DMS153 treated with DMSO at 0.1 percent for 48 hours (cell line): ENCODE measurements around the gene MED12L.
"Not testable (repeated sequence)": the region's sequence is repeated elsewhere in the genome, so short reads cannot be mapped to it uniquely, and the experiment has no call there.

Experiments used
- DNase-seq: peaks from one replicate; lab custom pipeline; 2025; ENCODE audit not compliant: unreplicated experiment; lab: John Stamatoyannopoulos, UW

MED12L gene

GRCh38 chr3:151236316-151236715, 150.9 kb downstream of the MED12L start:
- no peak for DNase-seq

DNA sequence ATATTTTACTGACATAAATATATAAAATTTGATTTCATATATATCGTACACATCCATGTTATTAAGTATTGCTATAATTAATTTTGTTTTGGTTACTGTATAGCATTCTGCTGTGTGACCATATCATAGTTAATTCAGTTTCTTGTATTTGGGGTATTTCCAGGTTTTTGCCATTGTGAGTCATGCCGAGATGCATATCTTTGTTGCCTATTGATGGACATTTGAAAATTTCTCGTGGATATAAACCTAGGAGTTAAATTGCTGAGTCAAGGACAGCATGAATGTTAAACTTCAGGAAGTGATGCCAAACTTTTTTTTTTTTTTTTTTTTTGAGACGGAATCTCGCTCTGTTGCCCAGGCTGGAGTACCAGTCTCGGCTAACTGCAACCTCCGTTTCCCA, 151.3 kb downstream of the MED12L start:
- no peak for DNase-seq

GRCh38 chr3:151242006-151242405, 156.5 kb downstream of the MED12L start:
- not testable (repeated sequence) for DNase-seq

DNA sequence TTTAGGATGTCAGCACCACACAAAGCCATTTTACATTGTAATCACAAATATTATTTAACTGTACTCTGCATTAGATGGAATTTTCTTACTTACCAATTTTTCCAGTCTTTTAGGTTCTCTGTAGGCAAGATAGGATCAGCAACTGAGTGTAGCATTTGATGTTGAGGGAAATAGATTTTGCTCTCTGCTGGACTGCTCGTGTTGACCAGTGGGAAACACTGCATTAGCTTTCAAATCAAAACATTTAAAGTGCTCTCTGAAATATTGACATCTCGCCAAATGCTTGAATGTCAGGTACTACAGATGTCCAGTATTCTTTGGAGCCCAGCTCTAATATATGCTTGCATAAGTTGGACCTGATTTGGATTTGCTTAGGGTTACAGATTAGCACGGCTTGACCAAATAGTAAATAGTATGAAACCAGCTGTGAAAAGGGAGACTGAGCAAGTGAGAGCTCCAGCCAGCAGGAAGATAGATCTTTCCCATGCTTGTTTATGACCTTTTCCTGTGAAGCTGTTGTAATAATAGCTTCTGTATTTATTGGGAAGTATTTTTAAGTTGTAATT, 163.4 kb downstream of the MED12L start:
- DNase-seq: no peak

DNA sequence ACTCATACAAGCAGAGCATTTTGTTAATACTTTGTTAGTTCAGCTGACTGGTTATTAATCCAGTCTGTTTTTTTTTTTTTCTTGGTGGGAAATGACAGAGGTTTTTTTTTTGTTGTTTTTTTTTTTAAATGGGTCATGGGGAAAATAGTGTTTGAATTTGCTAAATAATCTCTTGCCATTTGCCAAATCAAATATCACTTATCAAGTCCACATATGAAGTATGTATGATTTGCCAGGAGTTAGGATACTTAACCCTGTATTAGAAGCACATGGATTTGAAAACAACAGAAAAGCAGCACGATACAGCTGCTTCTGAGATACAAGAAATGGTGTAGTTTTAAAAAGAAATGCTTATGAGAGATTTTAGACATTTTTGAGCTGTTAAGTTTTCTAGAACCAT, 171.3 kb downstream of the MED12L start:
- no peak for DNase-seq

DNA sequence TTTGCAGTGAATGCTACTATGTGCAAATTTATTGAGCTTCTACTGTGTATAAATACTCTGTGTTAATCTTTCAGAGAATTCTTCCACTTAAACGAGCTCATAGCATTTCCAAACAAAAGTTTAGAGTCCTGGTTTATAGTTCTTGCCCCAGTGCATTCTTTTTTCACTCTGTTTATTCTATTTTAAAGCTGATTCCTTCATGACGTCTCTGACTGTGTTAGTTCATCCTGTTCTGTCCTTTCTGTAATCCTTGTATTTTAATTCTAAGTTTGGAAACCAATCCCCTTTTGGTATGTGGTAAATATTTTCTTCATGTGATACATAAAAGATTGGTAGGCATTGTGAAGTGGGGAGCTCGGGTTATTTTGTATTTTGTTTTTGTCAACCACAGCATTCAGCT, 174.2 kb downstream of the MED12L start:
- no peak for DNase-seq

DNA sequence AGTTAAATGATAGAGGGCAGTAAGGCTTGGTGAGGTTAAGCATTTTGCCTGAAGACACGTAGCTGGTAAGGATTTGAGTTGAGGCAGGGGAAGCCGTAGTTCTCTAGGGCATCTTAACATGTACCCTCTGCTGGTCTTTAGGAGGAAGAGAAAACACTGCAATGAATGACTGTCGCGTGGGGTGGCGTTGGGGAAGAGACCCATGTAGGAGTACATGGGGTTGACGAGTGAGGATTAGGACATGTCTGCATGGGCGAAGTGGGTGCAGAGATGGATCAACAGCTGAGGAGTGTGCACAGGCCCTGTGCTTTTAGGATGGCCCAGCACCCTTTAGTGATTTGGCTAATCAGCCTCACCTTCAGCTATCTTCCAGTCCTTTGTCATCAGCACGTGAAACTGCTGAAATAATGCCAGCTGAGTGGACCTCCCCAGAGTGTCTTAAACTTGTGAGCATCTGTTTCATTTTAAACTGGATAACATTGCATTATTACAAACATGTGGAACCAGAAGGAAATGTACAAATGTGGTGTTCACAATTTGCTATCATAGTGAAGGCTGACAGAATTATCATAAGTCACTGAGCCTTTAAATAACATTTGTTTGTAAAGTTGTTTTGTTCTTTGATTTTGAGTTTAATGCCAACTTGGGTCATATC, 177.5 kb downstream of the MED12L start:
- DNase-seq: no peak

DNA sequence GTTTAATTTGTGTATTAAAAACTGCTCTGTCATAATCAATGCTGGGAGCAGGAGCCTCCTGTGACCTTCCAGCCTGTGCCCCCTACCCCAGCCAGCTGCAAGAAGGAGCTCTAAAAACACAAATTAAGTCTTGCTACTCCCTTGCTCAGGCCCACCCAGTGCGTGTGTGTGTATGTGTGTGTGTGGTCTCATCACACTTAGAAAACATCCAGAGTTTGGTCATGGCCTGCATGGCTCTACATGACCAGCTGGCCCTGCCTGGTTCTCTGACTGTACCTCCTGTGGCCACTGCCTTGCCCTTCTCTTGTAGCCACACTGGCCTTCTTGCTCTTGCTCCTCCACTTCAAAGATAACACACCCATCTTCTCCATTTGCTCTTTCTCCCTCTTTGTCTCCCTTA, 179.1 kb downstream of the MED12L start:
- DNase-seq: no peak

- no peak for DNase-seq
These were observed 179.7 kb downstream of the MED12L start for GRCh38 chr3:151265166-151265565.

GRCh38 chr3:151265866-151266265, 180.4 kb downstream of the MED12L start:
- no peak for DNase-seq

DNA sequence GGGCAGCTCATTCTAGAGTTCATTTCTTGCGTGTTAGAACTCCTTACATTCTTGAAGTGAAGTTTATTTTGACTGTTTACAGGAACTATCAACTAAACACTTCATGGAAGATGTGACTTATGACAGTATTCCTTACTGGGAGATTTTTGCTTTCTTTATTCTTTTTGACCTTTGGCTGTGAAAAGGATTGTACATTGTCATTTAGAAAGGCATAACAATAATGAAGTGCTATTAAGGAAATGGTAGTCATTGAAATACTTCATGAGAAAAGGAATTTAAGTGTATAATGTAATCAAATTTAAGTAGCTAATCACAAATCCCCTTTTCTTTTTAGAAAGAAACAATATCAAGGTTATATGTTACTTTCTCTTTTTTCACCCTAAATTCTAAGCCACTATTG, 181.6 kb downstream of the MED12L start:
- DNase-seq: no peak

DNA sequence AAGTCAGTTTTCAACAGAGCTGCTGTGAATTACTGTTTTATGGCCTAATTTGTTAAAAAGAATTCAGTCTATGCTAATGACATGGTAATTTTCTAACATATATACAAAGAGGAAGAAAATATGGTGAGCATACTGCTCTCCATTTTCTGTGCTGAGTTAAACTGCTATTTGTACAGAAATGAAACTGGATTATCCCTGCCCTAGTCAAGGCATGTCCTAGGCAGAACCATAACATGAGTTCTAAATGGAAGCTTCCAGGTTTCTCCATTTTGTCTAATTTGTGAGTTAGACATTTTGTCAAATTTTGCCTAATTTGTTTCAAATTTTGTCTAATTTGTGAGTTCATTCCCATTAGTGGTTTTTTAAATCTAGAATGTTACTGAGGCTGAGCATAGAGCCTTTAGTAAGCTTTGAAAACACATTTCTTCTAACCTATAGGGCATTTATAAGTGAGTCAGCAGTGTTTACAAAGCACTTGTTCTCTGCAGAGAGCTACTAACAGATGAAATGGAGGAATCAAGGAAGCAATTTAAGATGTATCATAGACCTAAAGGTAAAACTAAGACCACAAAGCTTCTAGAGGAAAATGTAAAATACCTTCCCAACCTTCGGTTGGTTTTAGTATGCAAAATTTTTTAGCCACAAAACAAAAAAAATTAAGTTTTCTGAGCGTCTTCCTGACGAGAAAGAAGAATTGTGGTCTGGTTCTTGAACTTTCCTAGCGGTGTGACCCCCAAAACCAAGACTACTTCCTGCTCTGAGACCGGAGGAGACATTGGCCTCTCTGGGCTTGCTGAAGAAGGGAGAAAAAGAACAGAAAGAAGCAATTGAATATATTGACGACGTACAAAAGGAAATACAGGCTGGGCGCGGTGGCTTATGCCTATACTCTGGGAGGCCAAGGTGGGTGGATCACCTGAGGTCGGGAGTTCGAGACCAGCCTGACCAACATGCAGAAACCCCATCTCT, 183.1 kb downstream of the MED12L start:
- no peak for DNase-seq

- DNase-seq: no peak
These were observed 184.2 kb downstream of the MED12L start for GRCh38 chr3:151269631-151270030.

GRCh38 chr3:151275091-151275490, 189.6 kb downstream of the MED12L start:
- DNase-seq: no peak

DNA sequence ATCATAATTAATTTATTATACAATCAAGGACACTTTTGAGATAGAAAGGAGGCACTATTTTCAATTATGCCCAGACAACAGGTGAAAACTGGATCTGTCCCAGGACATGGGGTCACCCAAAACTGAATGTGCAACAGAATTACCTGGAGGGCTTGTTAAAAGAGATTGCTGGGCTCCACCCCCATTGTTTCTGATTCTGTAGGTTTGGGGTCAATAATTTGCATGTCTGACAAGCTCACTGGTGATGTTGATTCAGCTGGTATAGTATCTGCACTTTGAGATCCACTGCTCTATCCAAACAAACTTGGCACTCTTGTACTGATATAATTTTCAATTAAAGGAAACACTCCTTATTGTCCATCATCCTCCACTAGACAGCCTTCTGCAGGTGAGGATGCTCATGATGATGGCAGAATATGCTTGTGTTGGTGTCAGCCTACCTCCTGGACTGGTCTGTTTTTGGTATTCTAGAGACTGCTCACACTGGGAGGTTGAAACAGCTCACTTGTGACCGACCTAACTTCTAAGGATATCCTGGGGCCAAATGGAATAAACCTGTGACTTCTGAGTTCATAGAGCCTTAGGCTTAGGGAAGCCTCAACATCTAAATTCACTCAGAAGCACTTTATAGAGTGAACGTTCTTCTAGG, 190.7 kb downstream of the MED12L start:
- DNase-seq: no peak

DNA sequence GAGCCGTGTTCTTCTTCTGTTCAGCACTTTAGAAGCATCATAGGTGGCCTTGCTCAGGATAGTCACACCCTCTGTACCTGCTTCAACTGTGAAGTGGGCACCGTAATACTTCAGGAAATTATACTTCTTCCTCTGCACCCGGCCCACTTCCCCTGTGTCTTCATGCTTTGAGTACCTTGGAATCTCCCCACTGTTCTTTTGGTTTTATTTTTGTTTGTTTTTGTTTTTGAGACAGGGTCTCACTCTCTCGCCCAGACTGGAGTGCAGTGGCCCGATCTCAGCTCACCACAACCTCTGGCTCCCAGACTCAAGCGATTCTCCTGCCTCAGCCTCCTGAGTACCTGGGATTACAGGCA, 191.2 kb downstream of the MED12L start:
- DNase-seq: no peak

- DNase-seq: no peak
These were observed 192.8 kb downstream of the MED12L start, which contains the start of gene P2RY14 for GRCh38 chr3:151278230-151278629. Gene P2RY14 (minus strand): TSS chr3:151278542. CDS start chr3:151214316, 64,226 bp downstream.

DNA sequence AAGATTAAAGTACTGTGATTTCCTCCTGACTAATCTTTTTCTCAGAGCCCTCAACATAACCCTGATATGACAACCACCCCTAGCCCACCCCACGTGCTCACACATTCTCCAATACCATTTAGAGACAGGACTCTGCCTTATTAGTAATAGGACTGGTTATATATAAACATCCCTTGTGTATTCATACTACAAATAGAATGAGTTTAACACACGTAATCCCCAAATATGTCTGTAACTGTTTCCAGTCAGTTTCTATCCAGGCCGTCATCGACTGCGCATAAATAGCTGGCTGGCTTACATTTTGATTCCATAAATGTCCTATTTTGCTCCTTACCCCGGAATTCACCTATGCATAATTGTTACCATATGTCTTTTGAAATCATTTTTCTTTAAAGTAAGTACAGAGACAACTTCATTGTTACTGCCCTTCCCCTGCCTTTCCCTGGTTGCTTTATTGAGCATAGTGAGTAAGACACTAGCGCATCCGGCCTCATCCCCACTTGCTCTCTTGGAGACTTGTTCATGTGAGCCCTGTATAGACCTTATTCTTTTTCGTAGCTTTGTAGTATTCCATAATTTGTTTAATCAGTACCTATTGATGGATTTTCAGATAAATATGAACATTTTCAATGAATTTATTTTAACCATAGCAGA, 196.3 kb downstream of the MED12L start:
- DNase-seq: no peak

DNA sequence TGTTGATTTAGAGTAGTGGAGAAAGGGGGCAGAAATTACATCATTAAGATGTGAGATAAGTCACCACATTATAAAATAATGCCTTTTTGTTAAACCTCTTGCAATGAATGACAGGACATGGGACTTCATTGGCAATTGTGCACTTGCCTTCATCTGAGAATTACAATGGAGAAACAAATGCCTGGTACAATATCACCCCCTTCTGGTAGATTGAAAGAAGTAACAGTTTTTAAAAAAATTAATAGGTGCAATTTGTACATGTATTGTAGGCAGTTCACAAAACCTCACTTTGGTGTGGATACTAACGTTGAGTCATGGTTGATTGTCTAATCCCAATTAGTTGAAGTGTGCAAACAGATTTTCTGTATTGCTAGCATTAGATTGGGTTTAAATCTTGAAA, 197.5 kb downstream of the MED12L start:
- peak; percentile 39 for DNase-seq

- no peak for DNase-seq
These were observed 197.9 kb downstream of the MED12L start for GRCh38 chr3:151283387-151283786.

GRCh38 chr3:151283907-151284461, 198.5 kb downstream of the MED12L start:
- DNase-seq: no peak
